GM12892 (cell line): ENCODE measurements around the gene ALPL.

ENCODE experiments used
- POLR2A ChIP-seq: IDR thresholded peaks from 2 replicates; pipeline ENCODE4 v1.6.1; 2011; ENCODE audit warnings: low read depth, low read length, control low read depth
- POLR2AphosphoS5 ChIP-seq: IDR thresholded peaks from 2 replicates; pipeline ENCODE4 v1.6.1; 2011; ENCODE audit warnings: low read depth, low read length, control low read depth
- TAF1 ChIP-seq: IDR thresholded peaks from 2 replicates; pipeline ENCODE4 v1.6.1; 2011; ENCODE audit warnings: low read depth, mild to moderate bottlenecking, control low read depth, low read length, borderline replicate concordance

DNA sequence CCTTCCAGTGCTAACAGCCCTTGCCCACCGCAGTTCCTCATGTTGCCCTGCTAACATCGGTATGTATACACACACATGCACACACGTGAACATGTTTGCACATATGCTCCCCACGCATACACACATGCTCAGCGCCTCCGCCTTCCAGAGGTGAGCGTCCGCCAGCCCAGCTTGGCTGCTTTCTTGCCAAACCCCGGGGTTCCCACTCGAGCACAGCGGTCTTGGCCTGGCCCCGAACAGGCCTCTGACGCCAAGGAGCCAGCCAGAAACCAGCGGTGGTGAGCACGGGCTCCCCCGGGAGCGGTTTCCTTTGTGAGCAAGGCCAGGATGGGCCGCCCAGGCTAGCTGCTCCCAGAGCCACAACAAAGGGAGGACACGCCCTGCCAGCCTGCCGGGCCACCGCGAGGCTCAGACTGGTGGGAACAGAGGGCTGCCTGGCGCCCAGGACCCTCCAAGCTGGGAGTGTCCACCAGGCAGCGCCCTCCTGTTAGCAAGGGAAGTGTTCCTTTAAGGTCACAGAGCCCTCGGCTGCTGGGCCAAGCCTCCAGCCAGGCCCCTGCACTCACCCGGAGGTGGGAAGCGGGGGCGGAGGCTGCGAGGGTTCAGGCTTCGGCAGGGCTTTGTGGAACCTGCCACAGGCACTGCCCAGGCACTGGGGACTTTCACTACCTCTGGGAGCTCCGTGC lies 65.4 kb downstream of the ALPL start:
- TF ChIP-seq POLR2AphosphoS5 (no peak), POLR2A (no peak), TAF1 (no peak)
